ENCODE data around the gene C22orf15. TPM values are rescaled to one million over a fixed set of nuclear protein-coding genes. Genes with fewer than 3 reads are reported as not detected.
A peak's percentile ranks its signal among the peaks of the same experiment; 100 is the strongest.

The C22orf15 gene
- total RNA-seq, 1 experiment from 2014 or later = 0.81 TPM

GRCh38 chr22:23801886-23802377, 39.1 kb downstream of the C22orf15 start:
- Mint-ChIP-seq H3K4me3 (no peak overlapping the region), H3K36me3 (ENCODE audit: insufficient read depth in 1 of 3, low read depth in 3 of 3) (peaks cover 63 to 92% (median 89%) of the 10 kb centered on the region in 3 experiments), H3K27ac (peak overlapping the region in 1 of 3 experiments; percentile 79; a peak in 2 of 7 replicates)

More at GRCh38 chr22:23801886-23802377, 39.1 kb downstream of the C22orf15 start:
- Histone ChIP-seq H2BK12ac (ENCODE audit: insufficient read length, low read depth, low read length) (no peak overlapping the region), H3K23ac (ENCODE audit: insufficient read length, low read depth, low read length) (no peak overlapping the region), H4K5ac (ENCODE audit: insufficient read length, low read depth, low read length) (no peak overlapping the region), H3K4me2 (ENCODE audit: insufficient read depth, insufficient read length, low read length) (no peak overlapping the region), H3K27me3 (ENCODE audit: insufficient read depth, low read length) (no peaks in the 10 kb centered on the region), H2BK120ac (ENCODE audit: low read depth, low read length, poor library complexity, severe bottlenecking) (no peak overlapping the region), H3K9ac (ENCODE audit: extremely low read depth, insufficient read length, low read length) (no peak overlapping the region), H4K91ac (ENCODE audit: insufficient read length, low read depth, low read length) (no peak overlapping the region), H3K79me2 (ENCODE audit: insufficient read depth, low read length) (no peaks in the 10 kb centered on the region), H2AK5ac (ENCODE audit: insufficient read length, low read length) (no peak overlapping the region), H4K20me1 (ENCODE audit: control insufficient read depth, insufficient read depth, insufficient read length) (no peaks in the 10 kb centered on the region), H2BK15ac (ENCODE audit: low read depth, low read length) (no peak overlapping the region), H2AFZ (ENCODE audit: low read length) (no peak overlapping the region), H3K79me1 (ENCODE audit: insufficient read depth, low read depth, low read length, poor library complexity, severe bottlenecking) (no peaks in the 10 kb centered on the region), H2BK20ac (ENCODE audit: low read depth, low read length, poor library complexity, severe bottlenecking) (no peak overlapping the region), H3K27ac (ENCODE audit: insufficient read length, low read depth, low read length) (no peak overlapping the region), H3K4me1 (ENCODE audit: insufficient read depth, low read length) (no peaks in the 10 kb centered on the region), H4K8ac (replicated peaks; ENCODE audit: insufficient read length, low read depth, low read length) (no peak overlapping the region), H3K14ac (ENCODE audit: insufficient read depth, low read length) (no peak overlapping the region; the same call in 1 of the 2 replicates), H3K4ac (ENCODE audit: low read depth, low read length) (no peak overlapping the region), H3T11ph (ENCODE audit: low read length) (no peak overlapping the region), H2BK5ac (ENCODE audit: insufficient read length, low read length) (no peak overlapping the region), H3K23me2 (ENCODE audit: insufficient read length, low read depth, low read length, poor library complexity, severe bottlenecking) (no peaks in the 10 kb centered on the region), H3K9me3 (ENCODE audit: control insufficient read depth, low read depth, low read length) (no peaks in the 10 kb centered on the region), H3K56ac (ENCODE audit: insufficient read length, low read depth, low read length) (no peak overlapping the region), H3K18ac (ENCODE audit: insufficient read length, low read depth, low read length) (no peak overlapping the region)
- H3K27me3 Mint-ChIP-seq (ENCODE audit: low read depth) = no peaks in the 10 kb centered on the region
- no peak for DNase-seq
- WGBS (ENCODE audit: extremely low coverage, insufficient read length, low lambda C conversion rate) = no CpG with 5 or more reads among the region's 8 CpGs
- H3K4me1 Mint-ChIP-seq = peaks cover 0 to 3% of the 10 kb centered on the region in 2 experiments; a peak in 1 of 4 replicates
- no peaks in the 10 kb centered on the region; a peak in 1 of 5 replicates for H3K9me3 Mint-ChIP-seq
- TF ChIP-seq CTCF (conservative IDR thresholded peaks at IDR 0.05) = no peak
